Gastrocnemius medialis (tissue), 4 donors: ENCODE data around the gene CLASP1.

Experiments used
- CTCF ChIP-seq, 5 experiments: fragments of 450-650 bp in 3 of 5; fragments of 200-600 bp in 2 of 5; sonication (generic) in 2 of 5; IDR thresholded peaks in 4 of 5; conservative IDR thresholded peaks in 1 of 5; 1 replicate in 4 of 5; 2 replicates in 1 of 5; pipeline ENCODE4 v1.5.1; 2016 to 2019; ENCODE audit warnings: antibody characterized with exemption in 5 of 5, mild to moderate bottlenecking in 3 of 5, moderate library complexity in 3 of 5
- POLR2A ChIP-seq, 2 donors: fragments of 450-650 bp; IDR thresholded peaks; one replicate each; pipeline ENCODE4 v1.6.1; 2017; ENCODE audit warnings: antibody characterized with exemption in 2 of 2, mild to moderate bottlenecking in 2 of 2, moderate library complexity in 2 of 2

GRCh38 chr2:121608367-121608766 is 40.9 kb downstream of the CLASP1 start:
- TF ChIP-seq CTCF (IDR thresholded peaks at IDR 0.05 in 4 of 5, conservative IDR thresholded peaks at IDR 0.05 in 1 of 5) (no peak), POLR2A (IDR thresholded peaks at IDR 0.05) (no peak)
